Thyroid gland (tissue), 4 donors: ENCODE results near the gene ING3.

Experiments
- POLR2A ChIP-seq, 2 donors: fragments of 450-650 bp; IDR thresholded peaks; one replicate each; pipeline ENCODE4 v1.6.1; 2017; ENCODE audit warnings: antibody characterized with exemption in 2 of 2, mild to moderate bottlenecking in 2 of 2, moderate library complexity in 1 of 2
- TF ChIP-seq, protein P1 (sequence below), 6 experiments: fragments of 200-600 bp in 3 of 6; fragments of 450-650 bp in 3 of 6; sonication (generic) in 3 of 6; IDR thresholded peaks; one replicate each; pipeline ENCODE4 v1.5.1; 2016 to 2019; ENCODE audit warnings: antibody characterized with exemption in 6 of 6, mild to moderate bottlenecking in 2 of 6, inconsistent platforms in 1 of 6, moderate library complexity in 1 of 6

DNA sequence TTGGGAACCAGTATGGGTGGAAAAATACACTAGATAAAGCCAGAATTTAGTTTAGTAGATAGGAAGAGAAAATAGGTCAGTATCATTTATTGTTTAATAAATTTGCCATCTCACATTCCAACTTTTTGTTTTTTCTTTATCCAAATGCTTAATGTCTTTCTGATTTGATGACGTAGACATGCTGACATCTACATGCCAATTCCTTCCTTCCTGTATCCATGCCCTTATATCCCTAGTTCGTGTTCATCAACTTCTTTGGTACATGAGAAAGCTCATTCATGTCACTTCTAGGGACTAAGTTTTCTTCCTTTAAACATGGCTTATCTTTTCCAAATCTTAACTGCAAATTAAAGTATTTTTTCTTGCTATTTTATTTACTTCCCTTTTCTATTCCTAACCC, 30.5 kb upstream of the ING3 start:
- TF ChIP-seq, protein P1, sequence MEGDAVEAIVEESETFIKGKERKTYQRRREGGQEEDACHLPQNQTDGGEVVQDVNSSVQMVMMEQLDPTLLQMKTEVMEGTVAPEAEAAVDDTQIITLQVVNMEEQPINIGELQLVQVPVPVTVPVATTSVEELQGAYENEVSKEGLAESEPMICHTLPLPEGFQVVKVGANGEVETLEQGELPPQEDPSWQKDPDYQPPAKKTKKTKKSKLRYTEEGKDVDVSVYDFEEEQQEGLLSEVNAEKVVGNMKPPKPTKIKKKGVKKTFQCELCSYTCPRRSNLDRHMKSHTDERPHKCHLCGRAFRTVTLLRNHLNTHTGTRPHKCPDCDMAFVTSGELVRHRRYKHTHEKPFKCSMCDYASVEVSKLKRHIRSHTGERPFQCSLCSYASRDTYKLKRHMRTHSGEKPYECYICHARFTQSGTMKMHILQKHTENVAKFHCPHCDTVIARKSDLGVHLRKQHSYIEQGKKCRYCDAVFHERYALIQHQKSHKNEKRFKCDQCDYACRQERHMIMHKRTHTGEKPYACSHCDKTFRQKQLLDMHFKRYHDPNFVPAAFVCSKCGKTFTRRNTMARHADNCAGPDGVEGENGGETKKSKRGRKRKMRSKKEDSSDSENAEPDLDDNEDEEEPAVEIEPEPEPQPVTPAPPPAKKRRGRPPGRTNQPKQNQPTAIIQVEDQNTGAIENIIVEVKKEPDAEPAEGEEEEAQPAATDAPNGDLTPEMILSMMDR (IDR thresholded peaks at IDR 0.05) = no peak
- no peak for TF ChIP-seq POLR2A (IDR thresholded peaks at IDR 0.05)
